Measurements from ENCODE around the gene EXOG.

EXOG gene

GRCh38 chr3:38473229-38473628, 22.9 kb upstream of the EXOG start:
- no peak for DNase-seq (ENCODE audit: low spot score)

DNA sequence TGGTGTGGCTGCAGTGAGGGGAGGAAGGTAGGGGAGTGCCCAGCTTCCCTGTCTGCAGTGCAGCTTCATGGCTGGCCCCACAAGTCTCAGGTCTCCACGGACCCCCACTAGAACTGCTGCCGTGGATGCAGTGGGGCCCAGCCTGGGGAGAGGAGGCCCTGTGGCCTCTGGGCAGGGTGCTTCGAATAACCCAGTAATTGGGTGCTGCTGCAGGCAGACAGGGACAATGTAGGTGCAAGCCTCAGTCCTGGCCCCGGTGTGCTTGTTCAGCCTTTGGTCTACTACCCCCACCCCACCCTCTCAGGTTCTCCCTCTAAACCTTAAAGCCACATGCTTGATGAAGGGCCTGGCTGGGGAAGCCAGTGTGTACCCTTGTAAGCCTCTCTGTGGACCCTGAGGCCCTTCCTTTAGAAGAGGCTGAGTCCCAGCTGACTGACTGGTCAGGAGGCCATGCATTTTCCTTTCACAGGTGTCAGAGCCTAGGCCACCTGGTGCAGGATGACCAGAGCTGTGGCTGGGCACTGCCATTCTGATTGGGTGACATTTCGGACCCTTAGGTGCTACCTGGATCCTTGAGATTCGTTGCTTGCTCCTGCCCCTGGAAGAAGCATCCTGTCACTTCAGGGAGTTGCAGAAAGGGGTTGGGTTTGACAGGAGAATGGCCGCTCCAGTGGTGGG, 21.1 kb upstream of the EXOG start:
- no peak for DNase-seq (ENCODE audit: low spot score)

GRCh38 chr3:38475716-38476115, 20.4 kb upstream of the EXOG start:
- DNase-seq (ENCODE audit: low spot score), result no peak

GRCh38 chr3:38476157-38476756, 19.9 kb upstream of the EXOG start:
- DNase-seq (ENCODE audit: low spot score), result no peak

DNA sequence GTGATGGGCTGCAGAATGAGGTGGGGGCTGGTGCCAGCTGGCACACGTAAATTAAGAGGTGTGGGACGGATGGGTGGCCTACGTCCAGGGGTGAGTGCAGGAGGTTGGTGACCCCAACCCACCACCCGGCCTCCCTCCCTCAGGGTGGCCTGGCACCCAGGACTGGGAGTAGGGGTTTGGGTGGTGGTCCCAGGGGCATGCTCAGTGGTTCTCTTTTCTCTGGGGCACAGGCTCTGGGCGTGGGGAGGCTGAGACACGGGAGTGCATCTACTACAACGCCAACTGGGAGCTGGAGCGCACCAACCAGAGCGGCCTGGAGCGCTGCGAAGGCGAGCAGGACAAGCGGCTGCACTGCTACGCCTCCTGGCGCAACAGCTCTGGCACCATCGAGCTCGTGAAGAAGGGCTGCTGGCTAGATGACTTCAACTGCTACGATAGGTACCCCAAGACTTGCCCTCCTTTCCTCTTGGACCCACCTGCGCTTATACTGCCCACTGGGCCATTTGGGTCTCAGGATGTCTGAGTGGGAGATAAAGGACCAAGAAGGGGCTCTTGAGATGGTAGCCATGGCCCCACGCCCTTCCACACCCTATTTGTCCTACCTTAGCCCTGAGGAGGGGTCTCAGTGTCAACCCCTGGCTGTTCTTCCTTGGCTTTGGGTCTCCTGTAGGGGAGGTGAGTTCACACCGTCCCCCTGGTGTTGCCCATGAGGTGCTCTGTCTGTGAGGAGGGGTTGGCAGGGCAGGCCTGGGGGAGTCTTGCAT, 18.9 kb upstream of the EXOG start:
- no peak for DNase-seq (ENCODE audit: low spot score)

- no peak for DNase-seq (ENCODE audit: low spot score)
Measured at GRCh38 chr3:38477839-38478450, 18.2 kb upstream of the EXOG start.

DNA sequence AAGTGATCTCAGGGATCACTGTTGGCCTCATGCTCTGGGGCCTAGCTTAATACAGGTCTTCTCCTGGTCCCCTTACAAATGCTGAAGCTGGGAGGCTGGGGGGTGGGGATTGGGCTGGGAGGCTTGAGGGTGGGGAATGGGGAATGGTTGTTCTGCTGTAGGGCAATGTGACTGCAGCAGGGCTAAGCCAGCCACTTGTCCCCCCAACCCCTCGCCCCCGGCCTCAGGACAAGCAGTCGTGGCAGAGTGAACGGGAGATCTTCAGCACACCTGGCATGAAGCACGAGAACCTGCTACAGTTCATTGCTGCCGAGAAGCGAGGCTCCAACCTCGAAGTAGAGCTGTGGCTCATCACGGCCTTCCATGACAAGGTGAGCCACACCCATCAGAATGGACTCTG, 17.2 kb upstream of the EXOG start:
- no peak for DNase-seq (ENCODE audit: low spot score)

DNA sequence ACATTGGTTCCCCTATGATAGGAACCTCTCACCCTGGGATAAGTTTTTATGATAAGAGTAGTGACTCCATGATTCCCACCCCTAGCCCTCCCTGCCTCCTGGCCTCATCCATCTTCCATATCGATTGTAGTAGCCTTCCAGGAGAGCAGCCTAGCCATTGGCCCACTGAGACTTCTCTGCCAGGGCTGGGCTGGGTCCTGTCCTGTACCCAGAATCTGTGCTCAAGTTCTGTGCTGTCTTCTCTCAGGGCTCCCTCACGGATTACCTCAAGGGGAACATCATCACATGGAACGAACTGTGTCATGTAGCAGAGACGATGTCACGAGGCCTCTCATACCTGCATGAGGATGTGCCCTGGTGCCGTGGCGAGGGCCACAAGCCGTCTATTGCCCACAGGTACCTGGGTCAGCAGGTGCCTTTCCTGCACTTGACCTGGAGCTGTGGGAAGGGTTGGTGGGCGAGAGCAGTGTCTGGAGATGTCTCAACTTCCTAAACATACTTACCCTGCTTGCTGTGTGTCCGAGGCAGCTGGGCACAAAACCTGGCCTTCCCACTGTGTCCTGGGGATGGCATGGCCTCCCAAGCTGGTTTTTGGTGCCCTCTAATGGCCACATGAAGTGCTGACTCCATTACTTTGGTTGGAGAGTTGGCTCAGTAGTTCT, 16.6 kb upstream of the EXOG start:
- DNase-seq (ENCODE audit: low spot score), result peak; percentile 63

DNA sequence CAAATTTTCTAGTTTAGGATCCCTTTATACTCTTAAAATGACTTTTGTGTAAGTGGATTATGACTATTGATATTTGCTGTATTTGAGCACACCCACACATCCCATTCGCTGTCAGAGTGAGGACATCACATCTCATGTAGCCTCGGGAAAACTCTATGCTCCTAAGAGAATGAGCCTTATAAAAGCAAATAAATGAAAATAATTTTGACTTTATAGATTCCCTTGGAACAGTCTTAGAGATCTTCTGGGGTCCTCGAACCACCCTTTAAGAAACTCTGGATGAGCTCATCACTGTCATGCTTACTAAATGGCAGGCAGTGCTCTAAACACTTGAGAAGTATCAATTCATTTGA, 16.1 kb upstream of the EXOG start:
- DNase-seq (ENCODE audit: low spot score), result no peak

- no peak for DNase-seq (ENCODE audit: low spot score)
Measured at GRCh38 chr3:38480930-38481329, 15.2 kb upstream of the EXOG start.

DNA sequence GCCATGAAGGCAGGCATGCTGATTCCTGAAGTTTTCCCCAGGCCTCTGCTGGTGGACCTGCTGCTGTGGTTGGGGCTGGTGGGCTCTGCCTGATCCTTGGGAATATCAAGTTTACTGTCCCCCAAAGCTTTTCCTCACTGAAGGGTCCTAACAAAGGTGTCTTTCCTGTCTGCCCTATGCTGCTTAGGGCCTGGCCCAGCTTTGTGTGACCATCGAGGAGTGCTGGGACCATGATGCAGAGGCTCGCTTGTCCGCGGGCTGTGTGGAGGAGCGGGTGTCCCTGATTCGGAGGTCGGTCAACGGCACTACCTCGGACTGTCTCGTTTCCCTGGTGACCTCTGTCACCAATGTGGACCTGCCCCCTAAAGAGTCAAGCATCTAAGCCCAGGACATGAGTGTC, 13.2 kb upstream of the EXOG start:
- DNase-seq (ENCODE audit: low spot score), result no peak

GRCh38 chr3:38487323-38487722, 8.8 kb upstream of the EXOG start:
- DNase-seq (ENCODE audit: low spot score), result no peak

GRCh38 chr3:38488949-38489348, 7.2 kb upstream of the EXOG start:
- no peak for DNase-seq (ENCODE audit: low spot score)

- no peak for DNase-seq (ENCODE audit: low spot score)
Measured at GRCh38 chr3:38489766-38490165, 6.4 kb upstream of the EXOG start.

GRCh38 chr3:38490281-38491030, 5.7 kb upstream of the EXOG start:
- no peak for DNase-seq (ENCODE audit: low spot score)

- no peak for DNase-seq (ENCODE audit: low spot score)
Measured at GRCh38 chr3:38491215-38491614, 4.9 kb upstream of the EXOG start.

DNA sequence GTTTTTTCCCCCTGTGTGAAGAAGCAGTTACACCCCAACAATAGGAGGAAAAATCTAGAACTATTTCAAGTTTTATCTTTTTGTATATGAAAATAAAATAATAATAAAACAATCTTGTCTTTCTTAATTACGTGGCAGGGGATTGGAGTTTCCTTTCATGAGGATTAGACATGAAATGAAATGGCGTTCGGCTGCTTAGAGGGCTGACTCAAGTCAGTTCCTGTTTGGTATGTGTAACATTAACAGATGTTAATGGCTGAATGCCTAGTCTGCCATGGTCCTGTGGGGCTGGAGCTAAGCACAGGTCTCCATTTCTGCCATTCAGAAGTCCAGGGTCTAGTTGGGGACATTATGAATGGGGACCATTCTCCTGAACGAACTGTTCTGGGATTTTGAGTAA, 3.1 kb upstream of the EXOG start:
- no peak for DNase-seq (ENCODE audit: low spot score)

- no peak for DNase-seq (ENCODE audit: low spot score)
Measured at GRCh38 chr3:38497031-38497430, 891 bp downstream of the EXOG start.

DNA sequence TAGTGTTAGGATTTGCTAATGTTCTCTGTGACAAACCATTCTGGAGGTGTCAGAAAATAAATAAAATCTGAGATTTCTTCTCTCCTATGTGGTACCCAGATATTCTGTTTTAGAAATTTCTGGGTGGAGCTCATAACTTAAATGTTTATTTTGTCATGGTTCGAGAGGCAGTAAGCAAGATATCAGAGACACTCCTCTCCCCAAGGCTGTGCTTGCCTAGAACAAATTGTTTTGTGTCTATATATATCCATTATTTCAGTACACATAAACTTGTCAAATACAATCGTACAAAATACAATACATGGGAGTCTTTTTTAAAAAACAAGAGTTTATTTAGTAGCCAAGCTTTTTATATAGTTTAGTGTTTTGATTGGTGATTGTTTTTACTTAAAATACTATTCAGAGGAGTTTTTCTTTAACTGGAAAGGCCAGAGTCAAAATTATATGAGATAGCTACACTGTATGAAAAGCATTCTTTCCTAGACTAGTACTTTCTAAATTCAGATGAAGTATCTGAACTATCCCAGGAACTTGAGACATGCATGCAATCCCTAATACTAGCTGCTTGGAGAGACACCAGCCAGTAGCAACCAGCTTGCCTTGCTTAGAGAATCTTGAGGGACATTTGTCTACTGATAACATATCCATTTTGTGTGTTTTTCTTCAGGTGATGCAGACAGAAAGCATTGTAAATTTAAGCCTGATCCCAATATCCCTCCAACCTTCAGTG, 4.7 kb downstream of the EXOG start:
- DNase-seq (ENCODE audit: low spot score), result no peak

GRCh38 chr3:38507120-38507519, 11.0 kb downstream of the EXOG start:
- no peak for DNase-seq (ENCODE audit: low spot score)

- no peak for DNase-seq (ENCODE audit: low spot score)
Measured at GRCh38 chr3:38509732-38510131, 13.6 kb downstream of the EXOG start.
